Stomach (tissue), 9 donors: Measurements from ENCODE around the gene CEBPB. TPM values are rescaled to one million over a fixed set of nuclear protein-coding genes. Genes with fewer than 3 reads are reported as not detected.
"Not testable (repeated sequence)": the region's sequence is repeated elsewhere in the genome, so short reads cannot be mapped to it uniquely, and the experiment has no call there.

Experiments
- DNase-seq, 2 donors: peaks; one replicate each; pipeline versions ENCODE4 v3.0.0 to v3.0.0-alpha.2; 2013 to 2019
- H3K27ac ChIP-seq, 5 donors: fragments of 200-600 bp in 4 of 5; sonication (generic) in 4 of 5; one replicate each; pipeline ENCODE4 v1.5.1; 2013 to 2019; ENCODE audit warnings: mild to moderate bottlenecking in 1 of 5, moderate library complexity in 1 of 5
- H3K27me3 ChIP-seq, 3 donors: fragments of 200-600 bp; sonication (generic); one replicate each; pipeline ENCODE4 v1.5.1; 2017 to 2019; ENCODE audit warnings: mixed run types in 1 of 3
- H3K36me3 ChIP-seq, 4 donors: fragments of 200-600 bp; sonication (generic); 1 replicate in 3 of 4; 2 replicates in 1 of 4; pipeline ENCODE4 v1.5.1; 2016 to 2019
- H3K4me1 ChIP-seq, 4 donors: fragments of 200-600 bp; sonication (generic); one replicate each; pipeline ENCODE4 v1.5.1; 2016 to 2019
- H3K4me3 ChIP-seq, 4 donors: fragments of 200-600 bp; sonication (generic) in 3 of 4; one replicate each; pipeline ENCODE4 v1.5.1; 2016 to 2019; ENCODE audit warnings: mild to moderate bottlenecking in 1 of 4
- H3K9me3 ChIP-seq, 4 donors: fragments of 200-600 bp; sonication (generic); one replicate each; pipeline ENCODE4 v1.5.1; 2016 to 2019
- CTCF ChIP-seq, 7 experiments: fragments of 450-650 bp in 4 of 7; fragments of 200-600 bp in 3 of 7; sonication (generic) in 3 of 7; IDR thresholded peaks; one replicate each; pipeline ENCODE4 v1.5.1; 2016 to 2019; ENCODE audit warnings: antibody characterized with exemption in 7 of 7, control low read depth in 2 of 7, mild to moderate bottlenecking in 1 of 7
- EP300 ChIP-seq: sonication (generic); formaldehyde crosslinking; IDR thresholded peaks from one replicate; pipeline ENCODE4 v1.6.1; 2017; ENCODE audit warnings: antibody characterized with exemption
- POLR2A ChIP-seq, 4 donors: fragments of 450-650 bp; IDR thresholded peaks; one replicate each; pipeline ENCODE4 v1.6.1; 2016; ENCODE audit warnings: antibody characterized with exemption in 4 of 4, control low read depth in 2 of 4, mild to moderate bottlenecking in 1 of 4, moderate library complexity in 1 of 4
- POLR2AphosphoS5 ChIP-seq, 3 donors: sonication (generic); formaldehyde crosslinking; IDR thresholded peaks; one replicate each; pipeline ENCODE4 v1.6.1; 2016; ENCODE audit warnings: antibody characterized with exemption in 3 of 3
- WGBS, 5 donors: extraction: QIAGEN DNeasy Blood & Tissue Kit in 3 of 5; methylation state at CpG; one replicate each; pipeline versions ENCODE4 v1.1.5 to v1.1.7; 2013 to 2018; 5-methylcytosine and 5-hydroxymethylcytosine counted together
- intact Hi-C: fragments of 100-400 bp; cut with DNase I; formaldehyde crosslinking; loops from one replicate; pipeline ENCODE4 v1.15.1; 2023; ENCODE audit warnings: low total_unique reads
- polyA plus RNA-seq, 3 donors: library from polyadenylated mRNA; stranded (reverse); fragments of 200-250 nt; gene quantifications; one replicate each; pipeline ENCODE4 v1.2.3, GENCODE V29; 2013
- total RNA-seq, 5 donors: library from RNA; depleted of rRNA; stranded (reverse); fragments of >200 nt; gene quantifications; one replicate each; pipeline versions ENCODE4 v1.1.0 to v1.2.3, GENCODE V29; 2014 to 2016
- donor health status: healthy with polysubstance abuse.
- donor health status: Bipolar disorder and iron deficiency.
- donor health status: healthy.

The CEBPB gene
- total and polyA plus RNA-seq, 8 donors = 21.1 to 200 (median 36.5) TPM

- Histone ChIP-seq H3K4me1 (peaks cover 8 to 28% (median 23%) of the 10 kb centered on the region in 4 donors), H3K4me3 (peak overlapping the region; percentile 51 to 57 (median 53)), H3K36me3 (no peaks in the 10 kb centered on the region), H3K27ac (peak overlapping the region; percentile 78 to 91 (median 87)), H3K27me3 (no peaks in the 10 kb centered on the region), H3K9me3 (no peaks in the 10 kb centered on the region)
- WGBS, 5 donors = 3 to 12% (median 4%) methylated on average over 31 to 36 of the region's 36 CpGs
- no peak for TF ChIP-seq CTCF (IDR thresholded peaks at IDR 0.05)
- TF ChIP-seq POLR2A (IDR thresholded peaks at IDR 0.05) = no peak
- TF ChIP-seq POLR2AphosphoS5 (IDR thresholded peaks at IDR 0.05) = peak; percentile 31 to 86 (median 76)
- no peak for TF ChIP-seq EP300
- intact Hi-C loops = loop anchor here (10.0 kb wide), 1 partner anchor 188 kb away; the partner anchor contains the start of gene SNAI1
- DNase-seq = peak; percentile 88 to 94
Observed at GRCh38 chr20:50172347-50173013, 18.1 kb upstream of the CEBPB start.

- Histone ChIP-seq H3K4me3 (no peak overlapping the region), H3K27ac (no peak overlapping the region), H3K27me3 (no peaks in the 10 kb centered on the region), H3K4me1 (peaks cover 4 to 32% (median 22%) of the 10 kb centered on the region in 4 donors), H3K36me3 (no peaks in the 10 kb centered on the region), H3K9me3 (no peaks in the 10 kb centered on the region)
- no peak for DNase-seq
- no peak for TF ChIP-seq POLR2AphosphoS5 (IDR thresholded peaks at IDR 0.05)
- no peak for TF ChIP-seq POLR2A (IDR thresholded peaks at IDR 0.05)
- no peak for TF ChIP-seq EP300
- no peak for TF ChIP-seq CTCF (IDR thresholded peaks at IDR 0.05)
- 82 to 88% (median 85%) methylated on average over 5 of the region's 5 CpGs for WGBS, 5 donors
- intact Hi-C loops = loop anchor here (10.0 kb wide), 1 partner anchor 190 kb away; the partner anchor contains the start of gene SNAI1
Observed at GRCh38 chr20:50174456-50174855, 16.2 kb upstream of the CEBPB start.

- WGBS, 5 donors = 89 to 95% (median 93%) methylated on average over 16 to 18 of the region's 18 CpGs
- DNase-seq = no peak
- intact Hi-C loops = loop anchor here (10.0 kb wide), 1 partner anchor 191 kb away; the partner anchor contains the start of gene SNAI1
Observed at GRCh38 chr20:50175938-50176933, 14.4 kb upstream of the CEBPB start.

GRCh38 chr20:50178672-50179071 lies 12.0 kb upstream of the CEBPB start:
- H3K4me3 ChIP-seq, H3K36me3 ChIP-seq, DNase-seq, H3K27ac ChIP-seq, H3K9me3 ChIP-seq, H3K27me3 ChIP-seq: not testable (repeated sequence)
- intact Hi-C loops = loop anchor here (10.0 kb wide), 1 partner anchor 194 kb away; the partner anchor contains the start of gene SNAI1
- peaks cover 0 to 12% (median 2%) of the 10 kb centered on the region in 4 donors for H3K4me1 ChIP-seq
- 74 to 87% (median 81%) methylated on average over 9 of the region's 9 CpGs for WGBS, 5 donors

More at GRCh38 chr20:50175938-50176933, 14.4 kb upstream of the CEBPB start:
- Histone ChIP-seq H3K27ac (no peak overlapping the region), H3K9me3 (no peaks in the 10 kb centered on the region), H3K4me3 (no peak overlapping the region), H3K27me3 (no peaks in the 10 kb centered on the region), H3K4me1 (peaks cover 4 to 33% (median 22%) of the 10 kb centered on the region in 4 donors), H3K36me3 (no peaks in the 10 kb centered on the region)
- TF ChIP-seq EP300 (no peak), POLR2A (IDR thresholded peaks at IDR 0.05) (no peak), POLR2AphosphoS5 (IDR thresholded peaks at IDR 0.05) (no peak), CTCF (IDR thresholded peaks at IDR 0.05) (no peak)
